Esophagus squamous epithelium (tissue), 5 donors: ENCODE data around the gene THOC1. TPM values are rescaled to one million over a fixed set of nuclear protein-coding genes. Genes with fewer than 3 reads are reported as not detected.
"Not testable (repeated sequence)": the region's sequence is repeated elsewhere in the genome, so short reads cannot be mapped to it uniquely, and the experiment has no call there.

Experiments
- DNase-seq: peaks from one replicate; lab custom pipeline; 2025; lab: John Stamatoyannopoulos, UW
- H3K27ac ChIP-seq, 4 donors: fragments of 200-600 bp; sonication (generic); one replicate each; pipeline ENCODE4 v1.5.1; 2016 to 2019; ENCODE audit warnings: mild to moderate bottlenecking in 1 of 4
- H3K27me3 ChIP-seq, 4 donors: fragments of 200-600 bp; sonication (generic); 1 replicate in 3 of 4; 2 replicates in 1 of 4; pipeline versions ENCODE4 v1.5.1 to v1.6.0; 2017 to 2021; ENCODE audit warnings: antibody characterized with exemption in 1 of 4
- H3K36me3 ChIP-seq, 3 donors: fragments of 200-600 bp; sonication (generic); one replicate each; pipeline ENCODE4 v1.5.1; 2016 to 2019
- H3K4me1 ChIP-seq, 3 donors: fragments of 200-600 bp; sonication (generic); one replicate each; pipeline ENCODE4 v1.5.1; 2017 to 2019
- H3K4me3 ChIP-seq, 4 donors: fragments of 200-600 bp; sonication (generic); 1 replicate in 3 of 4; 2 replicates in 1 of 4; pipeline ENCODE4 v1.5.1; 2016 to 2019; ENCODE audit warnings: mild to moderate bottlenecking in 2 of 4, moderate library complexity in 1 of 4
- H3K9me3 ChIP-seq, 3 donors: fragments of 200-600 bp; sonication (generic); one replicate each; pipeline ENCODE4 v1.5.1; 2016 to 2019
- POLR2A ChIP-seq, 4 donors: fragments of 450-650 bp; IDR thresholded peaks; one replicate each; pipeline ENCODE4 v1.6.1; 2017; ENCODE audit warnings: antibody characterized with exemption in 4 of 4, mild to moderate bottlenecking in 4 of 4, moderate library complexity in 3 of 4
- WGBS, 2 donors: methylation state at CpG; one replicate each; pipeline ENCODE4 v1.1.5; 2018; 5-methylcytosine and 5-hydroxymethylcytosine counted together
- intact Hi-C: fragments of 100-400 bp; cut with DNase I; formaldehyde crosslinking; loops from one replicate; pipeline ENCODE4 v1.15.0; 2022
- total RNA-seq, 4 donors: library from RNA; depleted of rRNA; stranded (reverse); fragments of >200 nt; gene quantifications; one replicate each; pipeline ENCODE4 v1.1.0, GENCODE V29; 2016
- TF ChIP-seq, protein P1 (sequence below), 6 experiments: fragments of 450-650 bp in 4 of 6; fragments of 200-600 bp in 2 of 6; sonication (generic) in 2 of 6; IDR thresholded peaks; one replicate each; pipeline ENCODE4 v1.5.1; 2016 to 2019; ENCODE audit warnings: antibody characterized with exemption in 6 of 6, mild to moderate bottlenecking in 4 of 6, moderate library complexity in 4 of 6
- donor health status: DM: yes; HTN: yes; CAD: no.

Gene THOC1
- total RNA-seq, 4 donors from 2014 or later: 17.6 to 59.7 (median 30.1) TPM

DNA sequence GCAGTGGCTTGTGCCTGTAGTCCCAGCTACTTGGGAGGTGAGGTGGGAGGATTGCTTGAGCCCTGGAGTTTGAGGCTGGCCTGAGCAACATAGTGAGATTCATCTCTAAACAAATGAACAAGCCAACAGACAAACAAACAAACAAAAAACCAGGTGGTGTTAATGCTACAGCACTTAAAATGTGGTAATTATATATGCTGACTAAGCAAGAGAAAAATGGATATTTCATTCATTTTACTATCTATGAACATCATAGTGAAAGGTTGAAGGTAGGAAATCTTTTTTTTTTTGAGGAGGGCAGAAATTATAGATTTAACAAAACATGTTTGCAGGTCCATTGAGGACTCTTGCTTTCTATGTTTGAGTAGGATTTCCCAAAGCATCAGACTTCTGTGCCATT is 42.2 kb upstream of the THOC1 start:
- peaks cover 0 to 11% (median 0%) of the 10 kb centered on the region in 4 donors for H3K27me3 ChIP-seq
- H3K4me1 ChIP-seq: no peaks in the 10 kb centered on the region
- no peaks in the 10 kb centered on the region for H3K9me3 ChIP-seq
- TF ChIP-seq, protein P1, sequence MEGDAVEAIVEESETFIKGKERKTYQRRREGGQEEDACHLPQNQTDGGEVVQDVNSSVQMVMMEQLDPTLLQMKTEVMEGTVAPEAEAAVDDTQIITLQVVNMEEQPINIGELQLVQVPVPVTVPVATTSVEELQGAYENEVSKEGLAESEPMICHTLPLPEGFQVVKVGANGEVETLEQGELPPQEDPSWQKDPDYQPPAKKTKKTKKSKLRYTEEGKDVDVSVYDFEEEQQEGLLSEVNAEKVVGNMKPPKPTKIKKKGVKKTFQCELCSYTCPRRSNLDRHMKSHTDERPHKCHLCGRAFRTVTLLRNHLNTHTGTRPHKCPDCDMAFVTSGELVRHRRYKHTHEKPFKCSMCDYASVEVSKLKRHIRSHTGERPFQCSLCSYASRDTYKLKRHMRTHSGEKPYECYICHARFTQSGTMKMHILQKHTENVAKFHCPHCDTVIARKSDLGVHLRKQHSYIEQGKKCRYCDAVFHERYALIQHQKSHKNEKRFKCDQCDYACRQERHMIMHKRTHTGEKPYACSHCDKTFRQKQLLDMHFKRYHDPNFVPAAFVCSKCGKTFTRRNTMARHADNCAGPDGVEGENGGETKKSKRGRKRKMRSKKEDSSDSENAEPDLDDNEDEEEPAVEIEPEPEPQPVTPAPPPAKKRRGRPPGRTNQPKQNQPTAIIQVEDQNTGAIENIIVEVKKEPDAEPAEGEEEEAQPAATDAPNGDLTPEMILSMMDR (IDR thresholded peaks at IDR 0.05): no peak
- TF ChIP-seq POLR2A (IDR thresholded peaks at IDR 0.05): no peak
- intact Hi-C loops: no loop called here
- H3K27ac ChIP-seq: no peak overlapping the region
- no peaks in the 10 kb centered on the region for H3K36me3 ChIP-seq
- no peak overlapping the region for H3K4me3 ChIP-seq
- no peak for DNase-seq

DNA sequence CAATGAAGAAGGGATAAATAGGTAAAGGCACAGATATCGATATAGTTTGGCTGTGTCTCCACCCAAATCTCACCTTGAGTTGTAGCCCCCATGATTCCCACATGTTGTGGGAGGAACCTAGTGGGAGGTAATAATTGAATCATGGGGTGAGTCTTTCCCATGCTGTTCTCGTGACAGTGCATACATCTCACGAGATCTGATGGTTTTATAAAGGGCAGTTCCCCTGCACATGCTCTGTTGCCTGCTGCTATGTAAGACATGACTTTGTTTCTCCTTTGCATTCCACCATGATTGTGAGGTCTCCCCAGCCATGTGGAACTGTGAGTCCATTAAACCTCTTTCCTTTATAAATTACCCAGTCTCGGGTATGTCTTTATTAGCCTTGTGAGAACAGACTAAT is 40.2 kb upstream of the THOC1 start:
- peaks cover 0 to 11% (median 0%) of the 10 kb centered on the region in 4 donors for H3K27me3 ChIP-seq
- H3K4me1 ChIP-seq, DNase-seq, H3K9me3 ChIP-seq, intact Hi-C loops, H3K4me3 ChIP-seq, H3K27ac ChIP-seq, H3K36me3 ChIP-seq: not testable (repeated sequence)
- 86 to 91% methylated on average over 4 of the region's 4 CpGs for whole genome bisulfite sequencing, 2 donors

DNA sequence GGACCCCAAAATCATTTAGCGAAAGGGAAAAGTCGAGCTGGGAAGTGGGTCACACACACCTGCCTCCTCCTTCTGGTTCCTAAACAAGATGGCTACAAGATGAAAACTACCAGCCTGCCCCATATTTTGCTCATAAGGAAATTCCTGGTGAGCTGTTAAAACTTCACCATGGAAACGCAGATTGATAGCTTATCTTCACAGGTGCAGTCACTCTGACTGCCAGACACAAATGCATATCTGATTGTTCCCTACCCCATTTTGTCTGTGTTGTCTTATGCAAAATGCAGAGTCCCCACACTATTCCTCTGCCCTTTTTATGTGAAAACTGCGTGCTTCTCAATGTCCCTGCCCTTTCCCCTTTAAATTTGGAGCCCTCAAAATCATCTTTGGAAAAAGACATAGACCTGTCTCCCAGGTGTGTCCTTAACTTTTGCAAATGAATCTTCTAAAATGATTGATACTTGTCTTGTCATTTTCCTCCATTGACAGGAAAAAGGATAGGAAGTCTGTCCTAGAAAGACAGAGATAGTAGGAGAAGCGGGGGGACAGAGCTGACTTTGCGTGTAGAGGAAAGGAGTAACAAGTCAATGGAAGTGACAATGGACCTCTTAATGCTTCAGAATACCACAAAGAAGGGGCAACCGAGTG is 38.9 kb upstream of the THOC1 start:
- no peak for DNase-seq
- WGBS, 2 donors: 79 to 80% methylated on average over 7 of the region's 7 CpGs
- peaks cover 0 to 11% (median 0%) of the 10 kb centered on the region in 4 donors for H3K27me3 ChIP-seq
- H3K27ac ChIP-seq: no peak overlapping the region
- no peak overlapping the region for H3K4me3 ChIP-seq
- no peak for TF ChIP-seq POLR2A (IDR thresholded peaks at IDR 0.05)
- TF ChIP-seq, protein P1 (IDR thresholded peaks at IDR 0.05): no peak
- H3K9me3 ChIP-seq: no peaks in the 10 kb centered on the region
- H3K4me1 ChIP-seq: no peaks in the 10 kb centered on the region
- intact Hi-C loops: no loop called here
- H3K36me3 ChIP-seq: no peaks in the 10 kb centered on the region

DNA sequence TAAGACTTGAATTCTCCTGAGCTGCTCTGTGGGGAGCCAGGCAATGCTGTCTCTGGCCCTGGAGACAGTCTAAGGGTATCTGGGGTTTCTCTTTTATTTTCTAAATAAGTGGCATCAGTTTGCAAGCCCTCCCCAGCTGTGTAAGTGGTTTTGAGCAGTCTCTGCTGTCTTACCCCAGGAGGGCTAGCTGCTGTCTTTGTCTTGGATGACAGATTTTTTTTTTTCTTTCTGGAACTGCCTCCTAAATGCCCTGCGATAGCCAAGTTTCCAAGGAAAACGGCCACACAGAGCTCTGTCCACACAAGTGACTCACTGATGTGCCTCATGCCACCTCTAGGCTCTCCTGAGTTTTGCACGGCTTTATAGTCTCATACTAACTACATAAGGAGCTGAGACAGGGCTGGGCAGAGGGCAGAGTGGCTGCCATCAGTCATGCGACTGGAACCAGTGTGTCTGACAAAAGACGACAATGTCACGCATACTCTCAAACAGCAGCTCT is 37.2 kb upstream of the THOC1 start:
- Histone ChIP-seq H3K27me3 (peaks cover 0 to 11% (median 0%) of the 10 kb centered on the region in 4 donors), H3K9me3 (no peaks in the 10 kb centered on the region), H3K4me3 (no peak overlapping the region), H3K4me1 (no peaks in the 10 kb centered on the region), H3K36me3 (no peaks in the 10 kb centered on the region), H3K27ac (no peak overlapping the region)
- DNase-seq: no peak
- 78 to 84% methylated on average over 3 to 4 of the region's 6 CpGs for WGBS, 2 donors
- TF ChIP-seq POLR2A (IDR thresholded peaks at IDR 0.05): no peak
- TF ChIP-seq, protein P1 (IDR thresholded peaks at IDR 0.05): no peak
- intact Hi-C loops: no loop called here

DNA sequence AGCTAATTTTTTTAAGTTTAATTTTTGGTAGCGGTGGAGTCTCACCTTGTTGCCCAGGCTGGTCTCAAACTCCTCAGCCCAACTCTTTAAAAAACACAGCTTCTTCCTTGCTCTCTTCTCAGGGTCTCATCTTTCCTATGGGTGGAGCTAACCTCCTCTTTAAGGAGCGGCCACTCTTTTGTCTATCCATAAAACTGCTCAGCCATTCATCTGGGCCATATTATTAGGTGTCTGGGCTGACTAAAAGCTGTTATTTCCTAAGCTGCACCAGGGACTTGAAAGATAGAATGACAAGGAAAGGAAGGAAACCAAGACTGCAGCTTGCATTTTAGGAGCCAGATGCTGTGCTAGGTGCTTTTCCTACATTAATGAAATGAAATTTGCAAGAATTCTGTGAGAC is 35.8 kb upstream of the THOC1 start:
- Histone ChIP-seq H3K4me1 (no peaks in the 10 kb centered on the region), H3K4me3 (no peak overlapping the region), H3K9me3 (no peaks in the 10 kb centered on the region), H3K27me3 (peaks cover 0 to 11% (median 0%) of the 10 kb centered on the region in 4 donors), H3K27ac (no peak overlapping the region), H3K36me3 (no peaks in the 10 kb centered on the region)
- no peak for DNase-seq
- TF ChIP-seq, protein P1 (IDR thresholded peaks at IDR 0.05): no peak
- TF ChIP-seq POLR2A (IDR thresholded peaks at IDR 0.05): no peak
- WGBS, 2 donors: 83 to 87% methylated on average over 2 of the region's 2 CpGs
- intact Hi-C loops: no loop called here
